Measurements from ENCODE around the gene MRPL53.
A peak's percentile ranks its signal among the peaks of the same experiment; 100 is the strongest.
"Not testable (repeated sequence)": the region's sequence is repeated elsewhere in the genome, so short reads cannot be mapped to it uniquely, and the experiment has no call there.

Gene MRPL53

DNA sequence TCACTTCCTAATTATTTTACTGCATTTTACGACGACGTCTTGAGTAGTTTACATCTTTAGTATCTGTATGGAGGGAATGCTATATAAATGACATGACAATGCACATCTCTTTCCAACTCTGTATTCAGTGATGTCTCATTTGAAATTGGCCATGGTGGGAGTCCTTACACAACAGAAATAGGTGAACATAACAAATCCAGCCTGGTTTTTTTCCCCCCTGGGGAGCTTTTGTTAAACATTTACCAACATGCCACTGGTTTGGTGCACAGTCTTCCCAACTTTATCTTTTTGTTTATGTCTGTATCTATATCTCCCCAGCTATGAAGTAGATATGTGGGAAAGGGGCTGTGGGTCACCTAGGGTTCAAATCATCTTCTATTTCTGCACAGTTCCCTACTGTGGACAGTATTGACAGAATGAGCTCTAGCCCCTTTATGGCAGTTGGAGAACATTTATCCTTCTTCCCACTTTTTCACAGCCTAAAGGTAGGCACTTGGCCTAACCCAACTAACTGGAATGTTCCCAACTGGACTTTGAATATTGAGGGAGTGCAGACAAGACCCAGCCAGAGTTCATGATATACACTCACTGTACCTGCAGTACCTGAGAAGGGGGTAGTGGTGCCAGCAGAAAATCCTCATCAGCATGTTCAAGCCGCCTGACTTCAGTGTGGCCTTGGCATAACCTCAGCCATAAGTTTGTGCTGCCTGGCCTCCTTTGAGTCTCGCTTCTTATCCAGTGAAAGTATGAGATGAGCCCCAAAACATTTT is 25.1 kb downstream of the MRPL53 start:
- DNase-seq, result no peak

- no peak for DNase-seq
Measured at GRCh38 chr2:74444498-74445318, 27.8 kb downstream of the MRPL53 start.

- DNase-seq, result not testable (repeated sequence)
Measured at GRCh38 chr2:74442483-74443297, 29.8 kb downstream of the MRPL53 start.

DNA sequence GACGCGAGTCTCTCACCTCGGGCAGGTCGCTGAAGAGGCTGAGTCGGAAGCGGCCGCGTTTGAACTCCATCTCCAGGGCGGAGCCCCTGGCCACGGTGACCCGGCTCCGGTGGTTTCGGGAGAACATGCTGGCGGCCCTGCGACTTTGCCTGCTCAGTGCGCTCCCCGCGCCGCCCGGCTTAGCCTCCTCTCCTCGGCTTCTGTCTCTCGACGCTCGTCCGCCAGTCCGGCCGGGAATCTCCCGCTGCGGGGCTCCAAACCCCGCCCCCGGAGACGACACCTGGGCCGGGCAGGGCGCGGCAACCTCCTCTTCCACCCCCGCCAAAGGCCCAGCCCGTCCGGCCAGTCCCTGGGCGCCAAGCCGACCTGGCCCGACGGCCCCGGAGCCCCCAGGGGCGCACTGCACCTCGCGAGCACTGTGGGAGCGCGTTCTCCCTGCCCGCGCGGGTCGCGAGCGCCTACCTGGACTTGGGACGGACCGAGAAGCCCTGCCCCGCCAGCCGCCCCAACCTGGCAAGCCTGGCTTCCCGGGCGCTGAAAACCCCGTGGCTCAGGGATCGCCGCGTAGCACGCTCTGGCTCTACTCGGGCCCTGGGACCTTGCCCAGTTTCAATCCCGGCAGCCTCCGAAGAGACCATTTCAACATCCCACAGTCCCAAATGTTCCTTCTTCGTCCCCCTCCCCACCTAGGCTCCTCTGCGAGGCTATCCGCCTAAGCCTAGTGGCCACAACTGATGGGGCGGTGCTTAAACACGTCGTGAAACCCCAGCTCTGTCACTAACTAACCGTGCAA is 30.6 kb downstream of the MRPL53 start, which contains the start of gene RTKN:
TSS of gene RTKN (minus strand) at position 248 of the 793 bp plus-strand sequence. CDS start at position 127, 121 bp downstream.
- DNase-seq, result peak; percentile 21

- no peak for DNase-seq
Measured at GRCh38 chr2:74441170-74441689, 31.2 kb downstream of the MRPL53 start.

GRCh38 chr2:74440378-74441169 is 31.9 kb downstream of the MRPL53 start:
- DNase-seq, result peak; percentile 33

DNA sequence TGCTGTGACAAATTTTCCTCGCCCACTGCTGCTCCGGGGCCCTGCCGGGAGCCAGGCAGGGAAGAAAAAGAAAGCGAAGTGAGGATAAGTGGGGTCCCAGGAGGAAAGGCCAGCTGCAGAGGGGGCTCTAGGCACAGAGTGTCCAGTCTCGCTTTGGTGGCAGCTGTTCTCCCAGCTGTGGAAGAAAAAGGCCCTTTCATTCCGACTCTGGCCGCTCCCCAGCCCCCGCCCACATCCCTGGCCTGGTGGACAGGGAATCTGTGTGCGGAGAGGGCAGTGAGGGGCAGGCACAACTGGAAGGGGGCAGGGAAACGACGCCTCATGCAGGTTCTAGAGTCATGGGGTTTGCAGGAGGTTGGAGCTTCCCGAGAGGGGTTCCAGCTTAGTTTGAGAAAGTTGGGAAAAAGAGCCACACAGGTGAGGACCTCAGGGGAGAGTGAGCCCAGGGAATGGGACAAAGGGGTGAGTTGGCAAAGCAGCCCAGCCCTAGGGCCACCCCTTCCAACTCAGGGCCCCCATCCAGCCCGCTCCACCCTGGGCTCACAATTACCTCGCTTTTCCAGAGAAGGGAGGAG is 32.6 kb downstream of the MRPL53 start:
- DNase-seq, result no peak

GRCh38 chr2:74439373-74439772 is 33.1 kb downstream of the MRPL53 start:
- DNase-seq, result no peak

GRCh38 chr2:74438248-74438647 is 34.2 kb downstream of the MRPL53 start:
- DNase-seq, result no peak

DNA sequence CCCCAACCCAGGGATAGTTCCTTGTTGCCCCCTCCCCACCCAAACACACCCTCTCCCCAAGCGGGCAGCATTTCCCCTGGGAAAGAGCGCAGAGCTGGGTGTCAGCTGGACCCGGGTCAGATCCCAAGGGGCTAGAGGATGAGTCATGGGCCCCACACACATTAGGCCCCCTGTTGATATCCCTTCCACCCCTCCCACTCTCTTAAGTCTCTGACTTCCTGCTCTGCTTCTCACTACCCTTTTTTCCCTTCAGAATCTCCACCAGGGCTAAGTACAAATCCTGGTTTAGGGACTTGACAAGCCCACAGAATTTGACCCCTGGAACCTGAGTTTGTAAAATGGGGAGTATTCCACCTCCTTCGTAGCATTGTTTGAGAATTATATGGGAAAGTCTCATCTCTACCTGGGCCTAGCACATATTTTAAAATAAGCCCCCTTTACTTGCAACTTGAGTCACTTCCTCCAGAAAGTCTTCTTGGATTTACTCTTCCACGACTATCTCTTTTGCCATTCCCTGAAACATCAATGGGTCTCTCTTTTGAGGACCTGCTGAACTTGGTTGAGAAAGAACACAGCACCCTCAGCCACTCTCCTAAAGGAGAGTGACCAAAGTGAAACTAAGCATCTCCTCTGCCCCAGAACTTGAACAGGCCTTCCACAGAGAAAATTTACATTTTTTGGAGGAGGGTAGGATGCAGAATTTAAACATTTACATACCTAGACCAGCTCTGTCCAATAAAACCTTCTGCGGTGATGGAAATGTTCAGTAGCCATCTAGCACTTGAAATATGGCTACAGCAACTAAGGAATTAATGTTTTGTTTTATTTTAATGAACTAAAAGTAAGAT is 35.4 kb downstream of the MRPL53 start:
- no peak for DNase-seq

DNA sequence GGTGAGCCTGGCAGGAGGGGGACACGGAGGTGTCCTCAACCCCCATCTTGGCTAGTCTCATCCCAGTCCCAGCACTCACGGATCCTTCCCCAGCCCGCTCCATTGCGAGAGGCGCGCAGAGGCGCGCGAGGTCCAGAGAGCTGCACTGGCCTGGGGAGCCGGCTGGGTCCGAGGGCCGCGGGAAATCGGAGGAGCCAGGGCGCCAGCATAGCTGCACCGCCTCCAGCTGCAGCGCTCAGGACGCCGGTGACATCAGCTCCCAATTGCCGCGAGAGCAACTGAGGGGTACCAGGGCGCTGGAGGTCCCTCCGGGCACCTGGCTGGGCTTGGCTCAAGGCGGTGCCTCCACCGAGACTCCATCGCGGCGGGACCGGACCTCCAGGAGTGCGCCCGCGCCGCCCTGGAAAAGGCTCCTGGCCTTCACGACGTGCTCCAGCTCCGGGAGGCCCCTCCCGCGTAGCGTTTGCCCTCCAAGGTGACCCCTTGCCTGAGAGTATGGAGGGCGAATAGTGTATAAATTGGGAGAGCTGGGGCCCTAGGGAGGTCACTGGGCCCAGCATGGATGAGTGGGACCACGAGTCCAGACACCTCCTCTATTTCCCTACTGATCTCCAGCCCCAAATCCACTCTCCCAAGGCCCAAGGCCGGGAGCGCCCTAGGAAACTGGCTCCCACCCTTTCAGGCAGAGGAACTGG is 36.2 kb downstream of the MRPL53 start:
- no peak for DNase-seq

DNA sequence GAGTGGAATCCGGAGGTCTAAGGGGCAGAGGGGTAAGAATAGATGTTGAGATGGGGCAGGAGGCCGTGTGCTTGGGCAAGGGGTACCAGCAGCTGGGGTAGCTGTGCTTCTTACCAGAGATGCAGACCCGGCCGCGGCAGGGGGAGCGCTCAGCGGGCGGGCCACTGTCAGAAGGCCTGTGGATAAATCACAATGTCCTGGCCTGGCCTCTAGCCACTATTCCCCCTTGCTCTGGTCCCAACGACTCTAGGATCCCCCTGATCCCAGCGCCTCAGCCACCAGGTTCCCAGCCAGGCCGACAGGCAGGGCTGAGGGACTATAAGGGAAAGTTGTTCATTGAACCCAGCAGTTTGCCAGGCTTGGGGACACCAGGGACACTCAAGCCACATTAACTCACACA is 42.0 kb downstream of the MRPL53 start:
- DNase-seq, result no peak

DNA sequence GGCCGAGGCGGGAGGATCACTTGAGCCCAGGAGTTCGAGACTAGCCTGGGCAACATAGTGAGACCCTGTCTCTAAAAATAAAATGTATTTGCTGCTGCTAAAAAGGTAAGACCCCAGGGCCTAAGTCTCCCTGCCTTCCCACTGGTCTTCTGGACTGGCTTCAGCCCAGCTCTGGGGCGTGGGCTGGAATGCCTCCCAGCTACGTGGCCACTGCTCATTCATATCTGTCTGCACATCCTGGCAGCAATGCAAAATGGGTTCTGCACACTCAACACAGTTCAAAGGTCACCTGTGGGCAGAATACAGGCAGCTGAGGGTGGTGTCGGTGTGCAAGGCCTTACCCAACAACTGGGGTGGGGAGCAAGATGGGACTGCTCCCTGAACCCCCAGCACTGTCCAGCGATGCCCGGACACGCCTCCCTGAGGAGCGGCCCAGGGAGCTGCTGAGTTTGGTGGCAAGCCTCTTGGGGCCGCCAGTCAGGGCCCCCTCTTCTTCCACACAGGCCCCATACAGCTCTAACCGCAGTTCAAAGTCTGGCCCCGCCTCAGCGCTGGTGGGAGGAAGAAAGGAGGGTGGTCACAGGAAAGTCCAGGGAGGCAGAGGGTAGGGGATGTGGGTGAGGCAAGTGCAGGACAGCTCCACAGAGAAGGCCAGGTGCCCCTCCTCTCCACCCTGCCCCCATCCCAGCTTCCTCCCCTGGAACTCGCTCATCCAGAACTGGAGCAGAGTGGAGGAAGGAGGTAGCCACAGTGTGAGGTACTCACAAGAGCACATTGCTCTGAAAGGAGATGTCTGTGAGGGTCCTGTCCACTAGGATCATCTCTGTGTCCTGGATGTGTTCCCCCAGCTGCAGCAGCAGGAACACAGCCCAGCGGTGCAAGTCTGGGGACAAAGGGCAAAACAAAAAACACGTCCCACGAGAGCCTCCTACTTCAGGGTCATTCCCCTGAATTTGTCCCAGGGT is 42.7 kb downstream of the MRPL53 start:
- no peak for DNase-seq

DNA sequence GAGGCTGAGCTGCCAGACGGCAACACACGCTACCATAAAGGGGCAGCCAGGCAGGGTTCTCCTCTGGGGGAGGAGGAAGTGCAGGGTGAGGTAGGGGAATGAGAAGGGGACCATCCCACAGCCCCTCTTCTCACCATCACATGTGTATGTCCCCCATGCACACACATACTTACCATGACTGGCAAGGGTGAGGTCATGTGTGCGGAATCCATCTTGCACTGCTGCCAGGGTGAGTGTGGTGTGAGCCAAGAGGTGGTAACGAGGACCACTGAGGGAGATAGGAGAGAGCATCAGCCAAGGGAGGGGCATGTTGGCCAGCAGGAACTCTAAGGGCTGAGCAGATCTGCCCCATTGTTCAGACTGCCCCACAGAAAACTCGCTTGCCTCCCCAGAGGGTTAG is 43.8 kb downstream of the MRPL53 start:
- no peak for DNase-seq

GRCh38 chr2:74427551-74427950 is 44.9 kb downstream of the MRPL53 start:
- DNase-seq, result no peak

- DNase-seq, result no peak
Measured at GRCh38 chr2:74426181-74426758, 46.2 kb downstream of the MRPL53 start.

DNA sequence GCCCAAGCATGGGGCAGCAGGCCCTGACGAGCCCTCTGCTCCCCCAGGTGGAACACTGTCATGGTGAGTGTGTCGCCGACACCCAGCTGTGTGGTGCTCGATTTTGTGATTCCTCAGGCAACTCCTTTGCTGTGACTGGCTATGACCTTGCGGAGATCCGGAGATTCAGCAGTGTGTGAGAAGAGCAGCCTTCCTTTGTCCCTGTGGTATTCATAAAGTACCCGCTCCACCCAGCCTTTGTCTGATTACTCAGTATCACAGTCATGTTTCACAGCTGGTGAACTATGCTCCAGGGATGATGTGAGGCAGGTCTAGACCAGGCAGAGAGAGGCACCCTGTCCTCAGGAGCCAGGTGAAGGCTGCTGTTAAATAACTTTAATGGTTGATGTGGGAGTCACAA is 47.0 kb downstream of the MRPL53 start:
- DNase-seq, result no peak

DNA sequence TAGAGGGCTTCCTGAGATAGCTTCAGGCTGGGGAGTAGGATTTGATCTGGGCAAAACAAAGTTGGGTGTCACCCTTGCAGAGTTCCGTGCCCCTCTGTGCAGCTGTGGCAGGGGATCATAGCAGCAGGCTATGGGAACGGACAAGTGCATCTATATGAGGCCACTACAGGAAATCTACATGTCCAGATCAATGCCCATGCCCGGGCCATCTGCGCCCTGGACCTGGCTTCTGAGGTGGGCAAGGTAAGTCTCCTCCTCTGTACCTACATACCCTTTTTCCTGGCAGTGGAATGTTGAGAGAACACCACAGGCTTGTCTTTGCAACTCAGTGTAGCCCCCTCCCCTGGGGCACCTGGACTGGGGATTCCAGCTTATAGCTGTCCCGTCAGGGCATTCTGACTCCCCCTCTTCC is 47.5 kb downstream of the MRPL53 start:
- no peak for DNase-seq

Measured in activated gamma-delta T cell treated with Interleukin-2 at 50 U/mL for 16 hours (primary cell).